HepG2 (cell line): ENCODE measurements around the gene ACTG2. TPM values are rescaled to one million over a fixed set of nuclear protein-coding genes. Genes with fewer than 3 reads are reported as not detected.

Source experiments
- ESRRA ChIP-seq: sonication (generic); formaldehyde crosslinking; IDR thresholded peaks from 2 replicates; pipeline ENCODE4 v1.5.1; 2020; ENCODE audit warnings: mild to moderate bottlenecking, low read depth, missing genetic modification reagents
- FOXM1 ChIP-seq: sonication (generic); formaldehyde crosslinking; IDR thresholded peaks from 2 replicates; pipeline ENCODE4 v1.5.0; 2020; ENCODE audit warnings: missing genetic modification reagents
- GPN1 ChIP-seq: sonication (generic); formaldehyde crosslinking; IDR thresholded peaks from 2 replicates; pipeline ENCODE4 v1.5.1; 2020; ENCODE audit warnings: missing genetic modification reagents, borderline replicate concordance
- HES4 ChIP-seq: sonication (generic); formaldehyde crosslinking; IDR thresholded peaks from 2 replicates; pipeline ENCODE4 v1.9.0; 2021; ENCODE audit warnings: mild to moderate bottlenecking, missing genetic modification reagents, borderline replicate concordance
- HIC2 ChIP-seq: sonication (generic); formaldehyde crosslinking; IDR thresholded peaks from 2 replicates; pipeline ENCODE4 v1.9.0; 2022; ENCODE audit warnings: low read depth, missing genetic modification reagents
- IRF2 ChIP-seq: IDR thresholded peaks from 2 replicates; pipeline ENCODE4 v1.6.1; 2018; ENCODE audit warnings: missing genetic modification reagents, missing compliant biosample characterization
- IRX3 ChIP-seq: sonication (generic); formaldehyde crosslinking; IDR thresholded peaks from 2 replicates; pipeline ENCODE4 v1.8.1; 2023; ENCODE audit warnings: mild to moderate bottlenecking, low read depth, missing genetic modification reagents, borderline replicate concordance
- KDM5B ChIP-seq: sonication (generic); formaldehyde crosslinking; IDR thresholded peaks from 2 replicates; pipeline ENCODE4 v1.4.0; 2020; ENCODE audit warnings: missing genetic modification reagents, mild to moderate bottlenecking, borderline replicate concordance
- NPAS2 ChIP-seq: sonication (generic); formaldehyde crosslinking; IDR thresholded peaks from 2 replicates; pipeline ENCODE4 v1.8.0; 2022; ENCODE audit warnings: mild to moderate bottlenecking, missing genetic modification reagents, borderline replicate concordance
- RAD51 ChIP-seq: fragments of 450-650 bp; IDR thresholded peaks from 2 replicates; pipeline ENCODE4 v1.6.1; 2016; ENCODE audit warnings: borderline replicate concordance
- ZBTB44 ChIP-seq: sonication (generic); formaldehyde crosslinking; IDR thresholded peaks from 2 replicates; pipeline ENCODE4 v1.4.0; 2020; ENCODE audit warnings: missing genetic modification reagents
- ZFY ChIP-seq: sonication (generic); formaldehyde crosslinking; IDR thresholded peaks from 2 replicates; pipeline ENCODE4 v1.4.0; 2020; ENCODE audit warnings: missing genetic modification reagents
- ZNF160 ChIP-seq: sonication (generic); formaldehyde crosslinking; IDR thresholded peaks from 2 replicates; pipeline ENCODE4 v1.8.0; 2022; ENCODE audit warnings: mild to moderate bottlenecking, inconsistent platforms, missing genetic modification reagents
- ZNF18 ChIP-seq: sonication (generic); formaldehyde crosslinking; IDR thresholded peaks from 2 replicates; pipeline ENCODE4 v1.8.0; 2022; ENCODE audit warnings: mild to moderate bottlenecking, missing genetic modification reagents; ENCODE audit not compliant: insufficient replicate concordance
- ZNF563 ChIP-seq: sonication (generic); formaldehyde crosslinking; IDR thresholded peaks from 2 replicates; pipeline ENCODE4 v1.8.0; 2022; ENCODE audit warnings: mild to moderate bottlenecking, moderate library complexity, missing genetic modification reagents
- ZNF576 ChIP-seq: sonication (generic); formaldehyde crosslinking; IDR thresholded peaks from 2 replicates; pipeline ENCODE4 v1.4.0; 2020; ENCODE audit warnings: mild to moderate bottlenecking, missing genetic modification reagents
- polyA plus RNA-seq, 8 experiments: library from polyadenylated mRNA; depleted of rRNA in 3 of 8; stranded (reverse) in 7 of 8; unstranded in 1 of 8; fragments of >200 nt; fragmentation: Illumina TruSeq in 4 of 8; extraction: Trizol in 4 of 8; gene quantifications; 2 replicates each; pipeline versions ENCODE4 v1.2.1 to v1.2.3, GENCODE V29; 2011 to 2016; ENCODE audit warnings: low read depth in 4 of 8, missing spikeins in 1 of 8, mixed read lengths in 1 of 8; ENCODE audit not compliant: insufficient read depth in 1 of 8
- total RNA-seq, 5 experiments: library from RNA; depleted of rRNA; stranded (reverse); fragments of >200 nt; fragmentation: Illumina TruSeq; extraction: Trizol; gene quantifications; 2 replicates each; pipeline ENCODE4 v1.2.3, GENCODE V29; 2016; ENCODE audit warnings: low read depth in 1 of 5
- TF ChIP-seq, protein P1 (sequence below): sonication (generic); formaldehyde crosslinking; IDR thresholded peaks from 2 replicates; pipeline ENCODE4 v1.5.1; 2020; ENCODE audit warnings: missing genetic modification reagents, mild to moderate bottlenecking, borderline replicate concordance

ACTG2 gene
- total and polyA plus RNA-seq, 2 of the 13 experiments (the other 11 are each of a cell fraction or from before 2014, with no cell fraction given), result 0.13 TPM; not detected in 1

DNA sequence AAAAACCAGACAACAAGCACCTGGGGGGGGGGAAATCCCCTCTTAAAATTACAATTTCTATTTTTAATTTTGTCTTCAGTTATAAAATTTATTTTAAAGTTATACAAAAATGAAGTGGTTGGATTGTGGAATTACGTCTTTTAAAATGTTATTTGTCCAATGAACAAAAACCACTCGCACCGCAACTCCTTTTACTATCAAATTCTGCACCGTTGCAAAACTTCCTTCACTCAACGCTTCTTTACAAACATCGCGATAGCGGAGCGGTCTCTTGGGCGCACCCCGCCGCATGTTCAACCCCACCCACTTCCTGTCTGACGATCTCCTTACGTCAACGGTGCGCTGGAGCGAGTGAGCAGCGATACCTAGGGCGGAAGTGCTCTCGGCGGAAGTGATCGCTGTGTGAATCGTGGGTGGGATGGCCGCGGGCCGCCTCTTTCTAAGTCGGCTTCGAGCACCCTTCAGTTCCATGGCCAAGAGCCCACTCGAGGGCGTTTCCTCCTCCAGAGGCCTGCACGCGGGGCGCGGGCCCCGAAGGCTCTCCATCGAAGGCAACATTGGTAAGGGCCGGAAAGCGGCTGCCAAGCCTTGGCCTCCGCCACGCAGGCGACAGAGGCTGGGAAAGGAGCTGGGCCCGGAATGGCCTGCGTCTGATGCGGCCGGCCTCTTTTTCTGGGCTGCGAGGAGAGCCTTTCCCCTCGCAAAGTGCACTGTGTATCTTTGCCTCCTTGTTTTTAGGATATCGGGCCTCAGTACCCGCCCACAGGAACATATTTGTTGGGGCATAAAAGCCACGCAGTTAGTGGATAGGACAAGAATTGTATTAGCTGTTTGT is 33.9 kb downstream of the ACTG2 start, which contains the start of gene DGUOK (continued):
- TF ChIP-seq ESRRA (CRISPR knock-in tag) (no peak; the same call in 1 of the 2 replicates), ZNF160 (peak; percentile 85), ZNF576 (CRISPR knock-in tag) (no peak), IRX3 (CRISPR knock-in tag) (no peak), IRF2 (CRISPR knock-in tag) (peak; percentile 91), ZFY (peak; percentile 99), HES4 (CRISPR knock-in tag) (no peak), KDM5B (CRISPR knock-in tag) (peak; percentile 99), ZBTB44 (CRISPR knock-in tag) (peak; percentile 77; the same call in 1 of the 2 replicates), GPN1 (CRISPR knock-in tag) (0 out of 2 replicates have a peak, but pooled peaks have one; percentile 80), RAD51 (no peak), HIC2 (CRISPR knock-in tag) (peak; percentile 43; the same call in 1 of the 2 replicates), FOXM1 (no peak), NPAS2 (CRISPR knock-in tag) (no peak), ZNF563 (peak; percentile 87; the same call in 1 of the 2 replicates), ZNF18 (CRISPR knock-in tag) (no peak)
- TF ChIP-seq, protein P1, sequence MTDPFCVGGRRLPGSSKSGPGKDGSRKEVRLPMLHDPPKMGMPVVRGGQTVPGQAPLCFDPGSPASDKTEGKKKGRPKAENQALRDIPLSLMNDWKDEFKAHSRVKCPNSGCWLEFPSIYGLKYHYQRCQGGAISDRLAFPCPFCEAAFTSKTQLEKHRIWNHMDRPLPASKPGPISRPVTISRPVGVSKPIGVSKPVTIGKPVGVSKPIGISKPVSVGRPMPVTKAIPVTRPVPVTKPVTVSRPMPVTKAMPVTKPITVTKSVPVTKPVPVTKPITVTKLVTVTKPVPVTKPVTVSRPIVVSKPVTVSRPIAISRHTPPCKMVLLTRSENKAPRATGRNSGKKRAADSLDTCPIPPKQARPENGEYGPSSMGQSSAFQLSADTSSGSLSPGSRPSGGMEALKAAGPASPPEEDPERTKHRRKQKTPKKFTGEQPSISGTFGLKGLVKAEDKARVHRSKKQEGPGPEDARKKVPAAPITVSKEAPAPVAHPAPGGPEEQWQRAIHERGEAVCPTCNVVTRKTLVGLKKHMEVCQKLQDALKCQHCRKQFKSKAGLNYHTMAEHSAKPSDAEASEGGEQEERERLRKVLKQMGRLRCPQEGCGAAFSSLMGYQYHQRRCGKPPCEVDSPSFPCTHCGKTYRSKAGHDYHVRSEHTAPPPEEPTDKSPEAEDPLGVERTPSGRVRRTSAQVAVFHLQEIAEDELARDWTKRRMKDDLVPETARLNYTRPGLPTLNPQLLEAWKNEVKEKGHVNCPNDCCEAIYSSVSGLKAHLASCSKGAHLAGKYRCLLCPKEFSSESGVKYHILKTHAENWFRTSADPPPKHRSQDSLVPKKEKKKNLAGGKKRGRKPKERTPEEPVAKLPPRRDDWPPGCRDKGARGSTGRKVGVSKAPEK, result no peak
